BE2C (cell line): ENCODE measurements around the gene HOXD9.

ENCODE experiments used
- DNase-seq: peaks from one replicate; pipeline ENCODE4 v3.0.0-alpha.2; 2020
- H3K27me3 ChIP-seq: fragments of 250-450 bp; sonication (Bioruptor Pico); 2 replicates; pipeline ENCODE4 v1.5.1; 2020; ENCODE audit warnings: mild to moderate bottlenecking
- H3K36me3 ChIP-seq: fragments of 250-450 bp; sonication (Bioruptor Pico); 2 replicates; pipeline ENCODE4 v1.5.1; 2020; ENCODE audit warnings: mild to moderate bottlenecking
- H3K4me1 ChIP-seq: fragments of 250-450 bp; sonication (Bioruptor Pico); 2 replicates; pipeline ENCODE4 v1.5.1; 2020
- H3K4me3 ChIP-seq: 2 replicates; pipeline ENCODE4 v1.5.1; 2011; ENCODE audit warnings: low read depth, low read length
- H3K9me3 ChIP-seq: fragments of 250-450 bp; sonication (Bioruptor Pico); 2 replicates; pipeline ENCODE4 v1.5.1; 2020
- CTCF ChIP-seq: IDR thresholded peaks from 2 replicates; pipeline ENCODE4 v1.5.1; 2012; ENCODE audit warnings: mild to moderate bottlenecking, low read depth, low read length

HOXD9 gene

GRCh38 chr2:176115883-176116813 is 6.4 kb upstream of the HOXD9 start, which contains the start of gene HOXD10:
Gene HOXD10, plus strand, starts transcription at chr2:176116778. Its CDS starts 56 bp downstream, at chr2:176116834.
- peak; percentile 85 for DNase-seq
- Histone ChIP-seq H3K36me3 (no peaks in the 10 kb centered on the region; the same call in 1 of the 2 replicates), H3K27me3 (peaks cover 13% of the 10 kb centered on the region), H3K4me3 (peak within 1 kb of the TSS; percentile 59), H3K4me1 (0 out of 2 replicates have a peak, but pooled peaks cover 3% of the 10 kb centered on the region), H3K9me3 (no peaks in the 10 kb centered on the region)
- TF ChIP-seq CTCF: peak; percentile 45

GRCh38 chr2:176117162-176117822 is 5.2 kb upstream of the HOXD9 start:
- Histone ChIP-seq H3K27me3 (peaks cover 8% of the 10 kb centered on the region), H3K36me3 (no peaks in the 10 kb centered on the region; the same call in 1 of the 2 replicates), H3K4me3 (peak overlapping the region; percentile 56), H3K4me1 (0 out of 2 replicates have a peak, but pooled peaks cover 3% of the 10 kb centered on the region), H3K9me3 (no peaks in the 10 kb centered on the region)
- no peak for TF ChIP-seq CTCF
- no peak for DNase-seq

GRCh38 chr2:176117823-176118371 is 4.6 kb upstream of the HOXD9 start:
- no peaks in the 10 kb centered on the region for H3K9me3 ChIP-seq
- H3K36me3 ChIP-seq: no peaks in the 10 kb centered on the region; the same call in 1 of the 2 replicates
- H3K27me3 ChIP-seq: peaks cover 5% of the 10 kb centered on the region; the same call in 1 of the 2 replicates
- H3K4me1 ChIP-seq: 0 out of 2 replicates have a peak, but pooled peaks cover 3% of the 10 kb centered on the region
- peak overlapping the region; percentile 56 for H3K4me3 ChIP-seq
- DNase-seq: no peak
- TF ChIP-seq CTCF: no peak

GRCh38 chr2:176118601-176119339 is 3.7 kb upstream of the HOXD9 start:
- Histone ChIP-seq H3K27me3 (peaks cover 5% of the 10 kb centered on the region; the same call in 1 of the 2 replicates), H3K36me3 (no peaks in the 10 kb centered on the region; the same call in 1 of the 2 replicates), H3K9me3 (no peaks in the 10 kb centered on the region), H3K4me1 (0 out of 2 replicates have a peak, but pooled peaks cover 3% of the 10 kb centered on the region), H3K4me3 (peak overlapping the region; percentile 47)
- DNase-seq: peak; percentile 60
- TF ChIP-seq CTCF: peak; percentile 67

- H3K4me1 ChIP-seq: 0 out of 2 replicates have a peak, but pooled peaks cover 3% of the 10 kb centered on the region
- H3K4me3 ChIP-seq: no peak overlapping the region
- peaks cover 5% of the 10 kb centered on the region; the same call in 1 of the 2 replicates for H3K27me3 ChIP-seq
- DNase-seq: no peak
- no peaks in the 10 kb centered on the region for H3K9me3 ChIP-seq
- H3K36me3 ChIP-seq: no peaks in the 10 kb centered on the region; the same call in 1 of the 2 replicates
- TF ChIP-seq CTCF: no peak
These were observed 1.9 kb upstream of the HOXD9 start for GRCh38 chr2:176120364-176121189.
